HG03039 (cell line): ENCODE results near the gene TSHZ1.

Experiments
- ATAC-seq: cut with Tn5 transposase; IDR thresholded peaks from one replicate; pipeline ENCODE4 v1.9.1; 2021; ENCODE audit warnings: mild to moderate bottlenecking, moderate library complexity; ENCODE audit not compliant: unreplicated experiment

The TSHZ1 gene

GRCh38 chr18:75335511-75335910 is 124.9 kb downstream of the TSHZ1 start:
- no peak for ATAC-seq

- ATAC-seq, result no peak
Measured at GRCh38 chr18:75336767-75337166, 126.2 kb downstream of the TSHZ1 start.

DNA sequence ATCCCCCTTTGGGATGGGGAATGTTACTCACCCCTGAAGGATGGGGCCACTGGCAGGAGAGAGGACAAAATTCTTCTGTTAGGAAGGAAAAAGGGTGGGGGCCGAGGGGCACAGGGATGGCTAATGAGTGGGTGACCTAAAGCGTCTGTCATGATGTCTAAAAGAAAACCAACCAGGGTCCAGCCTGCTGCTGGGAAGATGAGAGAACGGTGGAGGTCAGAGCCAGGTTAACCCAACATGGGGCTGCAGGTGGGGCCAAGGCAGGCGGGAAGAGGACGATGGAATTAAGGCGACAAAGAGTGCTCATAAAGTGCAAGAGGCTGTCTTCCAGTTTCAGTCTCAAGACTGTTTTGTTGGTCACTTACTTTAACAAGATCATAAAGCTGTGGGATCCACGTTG is 126.8 kb downstream of the TSHZ1 start:
- no peak for ATAC-seq

- ATAC-seq, result no peak
Measured at GRCh38 chr18:75338631-75339030, 128.0 kb downstream of the TSHZ1 start.
